H1 (cell line): ENCODE results near the gene SDF2L1. TPM values are rescaled to one million over a fixed set of nuclear protein-coding genes. Genes with fewer than 3 reads are reported as not detected.

Source experiments
- CTCF ChIA-PET: fragments of 300-600 bp; sonication (Branson Sonifier 250); formaldehyde crosslinking; loops from one replicate; lab custom pipeline; 2021; ENCODE audit not compliant: partially characterized antibody; lab: Charles Lee
- POLR2A ChIA-PET: fragments of 300-600 bp; sonication (Branson Sonifier 250); formaldehyde crosslinking; loops from one replicate; lab custom pipeline; 2021; ENCODE audit warnings: inconsistent platforms; ENCODE audit not compliant: partially characterized antibody; lab: Charles Lee
- DNase-seq, 2 experiments: peaks; one replicate each; pipeline versions ENCODE4 v3.0.0 to v3.0.0-alpha.2; 2010 to 2022; ENCODE audit warnings: low spot score in 2 of 2, low read depth in 1 of 2, mixed read lengths in 1 of 2
- FAIRE-seq: peaks from 2 replicates; lab custom pipeline; 2011; peaks lifted over from hg19 to GRCh38; lab: Jason Lieb, UNC
- H2AFZ ChIP-seq: 2 replicates; pipeline ENCODE4 v1.8.1; 2012; ENCODE audit warnings: low read length, inconsistent platforms
- H2AK5ac ChIP-seq: 2 replicates; pipeline ENCODE4 v1.6.1; 2013; ENCODE audit warnings: low read depth, low read length
- H2BK120ac ChIP-seq: replicated peaks from 2 replicates; pipeline ENCODE3; 2013; ENCODE audit warnings: low read depth, low read length, inconsistent platforms
- H2BK12ac ChIP-seq: 2 replicates; pipeline ENCODE4 v1.6.1; 2013; ENCODE audit warnings: low read depth, low read length
- H2BK15ac ChIP-seq: 2 replicates; pipeline ENCODE4 v1.6.1; 2013; ENCODE audit warnings: low read length
- H2BK20ac ChIP-seq: 2 replicates; pipeline ENCODE4 v1.6.1; 2013; ENCODE audit warnings: low read length
- H2BK5ac ChIP-seq: 2 replicates; pipeline ENCODE4 v1.6.1; 2013; ENCODE audit warnings: low read depth, low read length
- H3K14ac ChIP-seq: 2 replicates; pipeline ENCODE4 v1.6.1; 2013; ENCODE audit warnings: inconsistent platforms; ENCODE audit not compliant: insufficient read length
- H3K18ac ChIP-seq: 2 replicates; pipeline ENCODE4 v1.6.1; 2013; ENCODE audit warnings: low read length; ENCODE audit errors: extremely low read depth
- H3K23ac ChIP-seq: 2 replicates; pipeline ENCODE4 v1.6.1; 2013; ENCODE audit warnings: inconsistent platforms; ENCODE audit not compliant: insufficient read length
- H3K23me2 ChIP-seq: 2 replicates; pipeline ENCODE4 v1.6.1; 2013; ENCODE audit warnings: low read depth, low read length
- H3K27ac ChIP-seq: 2 replicates; pipeline ENCODE4 v1.6.1; 2011; ENCODE audit warnings: low read depth, low read length, inconsistent platforms
- H3K27me3 ChIP-seq, 4 experiments: replicated peaks in 1 of 4; 1 replicate in 1 of 4; 2 replicates in 3 of 4; pipeline versions ENCODE4 v1.6.1 to v1.8.1; 2011 to 2013; ENCODE audit warnings: low read length in 3 of 4, mild to moderate bottlenecking in 3 of 4, inconsistent platforms in 2 of 4, mixed read lengths in 2 of 4, moderate library complexity in 1 of 4; ENCODE audit not compliant: control insufficient read depth in 3 of 4, insufficient read depth in 3 of 4; ENCODE audit errors: extremely low read depth in 1 of 4
- H3K36me3 ChIP-seq, 4 experiments: 2 replicates each; pipeline versions ENCODE4 v1.6.1 to v1.8.1; 2011 to 2013; ENCODE audit warnings: mild to moderate bottlenecking in 4 of 4, low read length in 3 of 4, moderate library complexity in 2 of 4, control low read depth in 1 of 4, inconsistent platforms in 1 of 4; ENCODE audit not compliant: insufficient read depth in 4 of 4, control insufficient read depth in 2 of 4
- H3K4ac ChIP-seq: replicated peaks from 2 replicates; pipeline ENCODE3; 2013; ENCODE audit warnings: low read length, low read depth, mixed read lengths, inconsistent platforms; ENCODE audit not compliant: insufficient read length
- H3K4me1 ChIP-seq, 4 experiments: replicated peaks in 1 of 4; 1 replicate in 1 of 4; 2 replicates in 3 of 4; pipeline versions ENCODE4 v1.6.1 to v1.8.1; 2011 to 2013; ENCODE audit warnings: low read length in 3 of 4, inconsistent platforms in 2 of 4, mixed read lengths in 1 of 4; ENCODE audit not compliant: insufficient read depth in 4 of 4, control insufficient read depth in 3 of 4
- H3K4me2 ChIP-seq, 2 experiments: 2 replicates each; pipeline versions ENCODE4 v1.6.1 to v1.8.1; 2011 to 2013; ENCODE audit warnings: low read depth in 2 of 2, low read length in 2 of 2, control low read depth in 1 of 2, inconsistent platforms in 1 of 2, mild to moderate bottlenecking in 1 of 2; ENCODE audit not compliant: insufficient read depth in 1 of 2
- H3K4me3 ChIP-seq, 4 experiments: fragments of 200-600, 300-600 bp in 1 of 4; sonication (generic), shearing (Covaris generic), sonication (Bioruptor Twin) in 1 of 4; 2 replicates each; pipeline versions ENCODE4 v1.5.1 to v1.8.1; 2011 to 2016; ENCODE audit warnings: low read length in 4 of 4, low read depth in 3 of 4, control low read depth in 2 of 4, inconsistent platforms in 2 of 4, mild to moderate bottlenecking in 2 of 4, mixed read lengths in 1 of 4, moderate library complexity in 1 of 4; ENCODE audit not compliant: insufficient read depth in 2 of 4; ENCODE audit errors: extremely low read depth in 1 of 4
- H3K56ac ChIP-seq: replicated peaks from 2 replicates; pipeline ENCODE3; 2013; ENCODE audit warnings: low read depth, mild to moderate bottlenecking, mixed read lengths, low read length, inconsistent platforms; ENCODE audit not compliant: insufficient read length
- H3K79me1 ChIP-seq: 2 replicates; pipeline ENCODE4 v1.6.1; 2013; ENCODE audit warnings: low read depth, low read length, control low read depth
- H3K79me2 ChIP-seq, 2 experiments: 2 replicates each; pipeline versions ENCODE4 v1.6.1 to v1.8.1; 2012 to 2013; ENCODE audit warnings: low read length in 2 of 2, mild to moderate bottlenecking in 2 of 2, inconsistent platforms in 1 of 2; ENCODE audit not compliant: insufficient read depth in 2 of 2, control insufficient read depth in 1 of 2
- H3K9ac ChIP-seq, 4 experiments: replicated peaks in 1 of 4; 1 replicate in 1 of 4; 2 replicates in 3 of 4; pipeline versions ENCODE4 v1.6.1 to v1.8.1; 2011 to 2013; ENCODE audit warnings: low read depth in 3 of 4, low read length in 3 of 4, control low read depth in 2 of 4, mild to moderate bottlenecking in 2 of 4, moderate library complexity in 2 of 4, inconsistent platforms in 1 of 4; ENCODE audit errors: extremely low read depth in 1 of 4
- H3K9me3 ChIP-seq, 2 experiments: 2 replicates each; pipeline versions ENCODE4 v1.6.1 to v1.8.1; 2012 to 2013; ENCODE audit warnings: mild to moderate bottlenecking in 2 of 2, moderate library complexity in 2 of 2, control low read depth in 1 of 2, inconsistent platforms in 1 of 2, low read depth in 1 of 2, low read length in 1 of 2, mixed read lengths in 1 of 2; ENCODE audit not compliant: insufficient read depth in 2 of 2
- H4K20me1 ChIP-seq, 2 experiments: replicated peaks in 1 of 2; 2 replicates each; pipeline versions ENCODE3 to v1.8.1; 2011 to 2013; ENCODE audit warnings: inconsistent platforms in 2 of 2, low read length in 2 of 2, mild to moderate bottlenecking in 1 of 2; ENCODE audit not compliant: insufficient read depth in 2 of 2, control insufficient read depth in 1 of 2
- H4K5ac ChIP-seq: 2 replicates; pipeline ENCODE4 v1.6.1; 2013; ENCODE audit warnings: low read length, low read depth, mixed read lengths, inconsistent platforms; ENCODE audit not compliant: insufficient read length
- H4K8ac ChIP-seq: 2 replicates; pipeline ENCODE4 v1.8.0; 2013; ENCODE audit warnings: mild to moderate bottlenecking, moderate library complexity, low read length, inconsistent platforms; ENCODE audit not compliant: insufficient read depth; ENCODE audit errors: extremely low read depth
- H4K91ac ChIP-seq: replicated peaks from 2 replicates; pipeline ENCODE3; 2013; ENCODE audit warnings: low read length, mixed read lengths, inconsistent platforms; ENCODE audit not compliant: insufficient read length
- CHD1 ChIP-seq: IDR thresholded peaks from 2 replicates; pipeline ENCODE4 v1.6.1; 2012; ENCODE audit warnings: low read depth, low read length, improper control_type of control experiment
- CREB1 ChIP-seq: IDR thresholded peaks from 2 replicates; pipeline ENCODE4 v1.6.1; 2012; ENCODE audit warnings: inconsistent platforms
- JUN ChIP-seq: IDR thresholded peaks from 2 replicates; pipeline ENCODE4 v1.6.1; 2011; ENCODE audit warnings: low read depth, mild to moderate bottlenecking, improper control_type of control experiment, low read length
- YY1 ChIP-seq: IDR thresholded peaks from 2 replicates; pipeline ENCODE4 v1.6.1; 2011; ENCODE audit warnings: low read depth, mild to moderate bottlenecking, low read length
- WGBS, 2 experiments: shearing (Covaris generic) in 1 of 2; methylation state at CpG; one replicate each; pipeline versions ENCODE4 v1.1.6 to v1.1.7; 2013 to 2015; ENCODE audit warnings: low lambda C conversion rate in 2 of 2, mixed read lengths in 2 of 2, inconsistent platforms in 1 of 2, low coverage in 1 of 2, missing lambda C conversion rate in 1 of 2; ENCODE audit not compliant: insufficient replicate concordance in 2 of 2, insufficient coverage in 1 of 2, insufficient read length in 1 of 2; ENCODE audit errors: extremely low coverage in 1 of 2, missing lambda C conversion rate in 1 of 2; 5-methylcytosine and 5-hydroxymethylcytosine counted together
- polyA plus RNA-seq, 7 experiments: library from polyadenylated mRNA; depleted of rRNA in 3 of 7; stranded (reverse) in 5 of 7; unstranded in 2 of 7; fragments of >200 nt in 5 of 7; fragments of 200-250 nt in 2 of 7; gene quantifications; 1 replicate in 5 of 7; 2 replicates in 1 of 7; 4 replicates in 1 of 7; pipeline versions ENCODE4 v1.2.1 to v1.2.3, GENCODE V29; 2011 to 2013; ENCODE audit warnings: missing spikeins in 2 of 7, mixed read lengths in 2 of 7
- total RNA-seq: library from RNA; stranded (reverse); fragmentation: NEBNext Ultra II Directional; extraction: Animal tissue kit (Norgen Biotek cat#: 25700); gene quantifications from 2 replicates; pipeline ENCODE4 v1.2.1, GENCODE V29; 2021

SDF2L1 gene
- total and polyA plus RNA-seq, 2 of the 8 experiments (the other 6 are each of a cell fraction or from before 2014, with no cell fraction given) = 51.1 to 59.6 TPM

- Histone ChIP-seq H2BK12ac (no peak overlapping the region), H2AK5ac (no peak overlapping the region), H3K9me3 (peaks cover 0 to 12% of the 10 kb centered on the region in 2 experiments; a peak in 1 of 4 replicates), H3K56ac (no peak overlapping the region), H2BK15ac (no peak overlapping the region), H4K8ac (no peak overlapping the region; the same call in 1 of the 2 replicates), H3K23ac (no peak overlapping the region), H3K4ac (no peak overlapping the region), H3K27ac (no peak overlapping the region), H2BK20ac (no peak overlapping the region), H3K79me2 (no peaks in the 10 kb centered on the region), H3K79me1 (no peaks in the 10 kb centered on the region), H4K91ac (no peak overlapping the region), H2BK5ac (no peak overlapping the region), H3K23me2 (no peaks in the 10 kb centered on the region), H3K36me3 (peaks cover 3 to 11% (median 6%) of the 10 kb centered on the region in 4 experiments; a peak in 4 of 8 replicates), H3K18ac (no peak overlapping the region), H4K20me1 (peaks cover 2 to 9% of the 10 kb centered on the region in 2 experiments), H3K4me1 (no peaks in the 10 kb centered on the region), H4K5ac (no peak overlapping the region), H3K27me3 (no peaks in the 10 kb centered on the region), H3K4me3 (no peak overlapping the region), H3K14ac (no peak overlapping the region), H3K9ac (no peak overlapping the region), H2BK120ac (no peak overlapping the region), H3K4me2 (no peak overlapping the region), H2AFZ (no peak overlapping the region)
- WGBS, 2 experiments = 70% methylated on average over 4 of the region's 4 CpGs; no CpG with 5 or more reads in 1 of the 2 experiments
- CTCF ChIA-PET = interaction anchor here (0.6 kb wide), 2 partner anchors 44 to 85 kb away, joined by 3 read pairs; no protein-coding TSS in a partner anchor
- POLR2A ChIA-PET = interaction anchor here (1.4 to 1.6 kb wide), 2 partner anchors 15 to 71 kb away, joined by 3 to 4 read pairs; no protein-coding TSS in a partner anchor
- no peak for TF ChIP-seq JUN
- TF ChIP-seq CHD1 = no peak
- no peak for TF ChIP-seq CREB1
- no peak for TF ChIP-seq YY1
- DNase-seq (no peak), FAIRE-seq (no peak)
Measured at GRCh38 chr22:21679383-21679782, 37.3 kb downstream of the SDF2L1 start.
